ENCODE measurements around the gene PPP3CA.

Gene PPP3CA

GRCh38 chr4:101276661-101277060, 70.7 kb downstream of the PPP3CA start:
- ChIA-PET CTCF (no interaction called here), POLR2A (no interaction called here)
- H3K4me3 ChIP-seq (ENCODE audit: low read depth, low read length) = no peak overlapping the region
- no peak for DNase-seq (ENCODE audit: low read depth, low spot score)
- TF ChIP-seq CTCF (IDR thresholded peaks at IDR 0.05; ENCODE audit: insufficient read depth, low read length, missing control alignments) = no peak

- POLR2A ChIA-PET = interaction anchor here (1.2 kb wide), 1 partner anchor 73 kb away, joined by 3 read pairs; the partner anchor contains the start of gene PPP3CA
- DNase-seq (ENCODE audit: low read depth, low spot score) = no peak
- TF ChIP-seq CTCF (IDR thresholded peaks at IDR 0.05; ENCODE audit: insufficient read depth, low read length, missing control alignments) = no peak
- H3K4me3 ChIP-seq (ENCODE audit: low read depth, low read length) = no peak overlapping the region
- CTCF ChIA-PET = no interaction called here
Measured at GRCh38 chr4:101274888-101275752, 72.2 kb downstream of the PPP3CA start.

- no peak overlapping the region for H3K4me3 ChIP-seq (ENCODE audit: low read depth, low read length)
- TF ChIP-seq CTCF (IDR thresholded peaks at IDR 0.05; ENCODE audit: insufficient read depth, low read length, missing control alignments) = no peak
- ChIA-PET POLR2A (no interaction called here), CTCF (no interaction called here)
- DNase-seq (ENCODE audit: low read depth, low spot score) = no peak
Measured at GRCh38 chr4:101271516-101271915, 75.8 kb downstream of the PPP3CA start.

GRCh38 chr4:101269682-101270081, 77.6 kb downstream of the PPP3CA start:
- DNase-seq (ENCODE audit: low read depth, low spot score) = no peak
- POLR2A ChIA-PET = no interaction called here
- CTCF ChIA-PET = no interaction called here
- H3K4me3 ChIP-seq (ENCODE audit: low read depth, low read length) = no peak overlapping the region
- no peak for TF ChIP-seq CTCF (IDR thresholded peaks at IDR 0.05; ENCODE audit: insufficient read depth, low read length, missing control alignments)

- no peak overlapping the region for H3K4me3 ChIP-seq (ENCODE audit: low read depth, low read length)
- DNase-seq (ENCODE audit: low read depth, low spot score) = no peak
- TF ChIP-seq CTCF (IDR thresholded peaks at IDR 0.05; ENCODE audit: insufficient read depth, low read length, missing control alignments) = no peak
- ChIA-PET CTCF (no interaction called here), POLR2A (no interaction called here)
Measured at GRCh38 chr4:101265816-101266172, 81.5 kb downstream of the PPP3CA start.

GRCh38 chr4:101264993-101265815, 82.1 kb downstream of the PPP3CA start:
- CTCF ChIA-PET = no interaction called here
- POLR2A ChIA-PET = no interaction called here
- TF ChIP-seq CTCF (IDR thresholded peaks at IDR 0.05; ENCODE audit: insufficient read depth, low read length, missing control alignments) = no peak

More at GRCh38 chr4:101264993-101265815, 82.1 kb downstream of the PPP3CA start:
- no peak for DNase-seq (ENCODE audit: low read depth, low spot score)
- H3K4me3 ChIP-seq (ENCODE audit: low read depth, low read length) = no peak overlapping the region
